ENCODE data around the gene NFXL1. TPM values are rescaled to one million over a fixed set of nuclear protein-coding genes. Genes with fewer than 3 reads are reported as not detected.

NFXL1 gene
- total and polyA plus RNA-seq, 2 experiments from 2014 or later: 8.6 to 14.4 TPM

GRCh38 chr4:47852136-47852535, 62.2 kb downstream of the NFXL1 start:
- Histone ChIP-seq H3K4me3 (no peak overlapping the region), H3K36me3 (peaks cover 26% of the 10 kb centered on the region), H3K27me3 (no peaks in the 10 kb centered on the region), H3K9me3 (ENCODE audit: low read depth) (no peaks in the 10 kb centered on the region), H3K27ac (no peak overlapping the region), H3K4me1 (ENCODE audit: low read depth) (peaks cover 5% of the 10 kb centered on the region)
- TF ChIP-seq, protein P1, sequence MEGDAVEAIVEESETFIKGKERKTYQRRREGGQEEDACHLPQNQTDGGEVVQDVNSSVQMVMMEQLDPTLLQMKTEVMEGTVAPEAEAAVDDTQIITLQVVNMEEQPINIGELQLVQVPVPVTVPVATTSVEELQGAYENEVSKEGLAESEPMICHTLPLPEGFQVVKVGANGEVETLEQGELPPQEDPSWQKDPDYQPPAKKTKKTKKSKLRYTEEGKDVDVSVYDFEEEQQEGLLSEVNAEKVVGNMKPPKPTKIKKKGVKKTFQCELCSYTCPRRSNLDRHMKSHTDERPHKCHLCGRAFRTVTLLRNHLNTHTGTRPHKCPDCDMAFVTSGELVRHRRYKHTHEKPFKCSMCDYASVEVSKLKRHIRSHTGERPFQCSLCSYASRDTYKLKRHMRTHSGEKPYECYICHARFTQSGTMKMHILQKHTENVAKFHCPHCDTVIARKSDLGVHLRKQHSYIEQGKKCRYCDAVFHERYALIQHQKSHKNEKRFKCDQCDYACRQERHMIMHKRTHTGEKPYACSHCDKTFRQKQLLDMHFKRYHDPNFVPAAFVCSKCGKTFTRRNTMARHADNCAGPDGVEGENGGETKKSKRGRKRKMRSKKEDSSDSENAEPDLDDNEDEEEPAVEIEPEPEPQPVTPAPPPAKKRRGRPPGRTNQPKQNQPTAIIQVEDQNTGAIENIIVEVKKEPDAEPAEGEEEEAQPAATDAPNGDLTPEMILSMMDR (IDR thresholded peaks at IDR 0.05; ENCODE audit: low read depth, low read length): no peak
- DNase-seq (ENCODE audit: low read depth in 1 of 2, low spot score in 1 of 2): peak in 1 of 2 donors; percentile 85

GRCh38 chr4:47849466-47849865, 64.9 kb downstream of the NFXL1 start:
- Histone ChIP-seq H3K4me1 (ENCODE audit: low read depth) (no peaks in the 10 kb centered on the region), H3K27me3 (no peaks in the 10 kb centered on the region), H3K4me3 (no peak overlapping the region), H3K27ac (no peak overlapping the region), H3K9me3 (ENCODE audit: low read depth) (no peaks in the 10 kb centered on the region), H3K36me3 (peaks cover 26% of the 10 kb centered on the region)
- no peak for DNase-seq (ENCODE audit: low read depth in 1 of 2, low spot score in 1 of 2)
- TF ChIP-seq, protein P1 (IDR thresholded peaks at IDR 0.05; ENCODE audit: low read depth, low read length): no peak

DNA sequence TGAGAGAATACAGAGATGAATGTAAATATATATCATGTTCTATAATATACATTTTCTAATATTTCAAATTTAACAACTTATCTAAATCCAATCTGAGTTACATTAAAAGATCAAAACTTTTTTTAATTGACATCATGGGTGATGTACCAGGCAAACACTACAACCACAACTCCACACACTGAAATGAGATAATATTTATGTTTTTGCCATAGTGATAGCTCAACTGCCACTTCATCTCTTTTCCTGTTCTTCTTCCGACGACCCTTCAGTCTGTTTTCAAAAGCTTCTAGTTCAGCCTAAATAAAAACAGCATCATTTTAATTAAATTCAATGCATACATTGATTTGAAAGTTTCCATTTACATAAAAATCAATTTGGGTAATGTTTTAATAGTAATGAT, 66.3 kb downstream of the NFXL1 start:
- Histone ChIP-seq H3K4me3 (no peak overlapping the region), H3K27me3 (no peaks in the 10 kb centered on the region), H3K36me3 (peaks cover 20% of the 10 kb centered on the region), H3K27ac (no peak overlapping the region), H3K9me3 (ENCODE audit: low read depth) (no peaks in the 10 kb centered on the region), H3K4me1 (ENCODE audit: low read depth) (no peaks in the 10 kb centered on the region)
- TF ChIP-seq, protein P1 (IDR thresholded peaks at IDR 0.05; ENCODE audit: low read depth, low read length): no peak
- DNase-seq (ENCODE audit: low read depth in 1 of 2, low spot score in 1 of 2): no peak

- no peak overlapping the region for H3K4me3 ChIP-seq
- no peaks in the 10 kb centered on the region for H3K27me3 ChIP-seq
- no peak for DNase-seq (ENCODE audit: low read depth in 1 of 2, low spot score in 1 of 2)
- H3K9me3 ChIP-seq (ENCODE audit: low read depth): no peaks in the 10 kb centered on the region
- H3K4me1 ChIP-seq (ENCODE audit: low read depth): peaks cover 14% of the 10 kb centered on the region
- no peak overlapping the region for H3K27ac ChIP-seq
- peaks cover 8% of the 10 kb centered on the region for H3K36me3 ChIP-seq
- TF ChIP-seq, protein P1 (IDR thresholded peaks at IDR 0.05; ENCODE audit: low read depth, low read length): no peak
Measured at GRCh38 chr4:47842985-47843384, 71.4 kb downstream of the NFXL1 start.

DNA sequence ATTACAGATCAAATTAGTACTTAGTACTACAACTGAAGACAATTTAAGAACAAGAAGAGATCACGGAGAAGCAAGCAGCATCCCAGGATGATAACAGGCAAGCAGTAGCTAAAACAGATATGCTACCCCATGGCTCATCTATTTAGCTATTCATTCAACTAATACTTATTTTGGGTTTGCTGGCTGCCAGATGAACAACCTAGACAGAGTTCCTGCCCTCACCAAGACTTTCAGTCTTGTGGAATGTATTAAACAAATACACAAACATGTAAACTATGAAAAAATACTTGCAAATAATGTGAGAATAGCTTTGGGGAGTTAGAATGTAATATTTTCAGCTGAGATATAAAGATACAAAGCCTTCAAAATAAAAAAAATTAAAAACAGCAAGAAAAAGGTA, 74.1 kb downstream of the NFXL1 start:
- no peaks in the 10 kb centered on the region for H3K27me3 ChIP-seq
- no peaks in the 10 kb centered on the region for H3K9me3 ChIP-seq (ENCODE audit: low read depth)
- peaks cover 25% of the 10 kb centered on the region for H3K4me1 ChIP-seq (ENCODE audit: low read depth)
- no peak overlapping the region for H3K27ac ChIP-seq
- H3K4me3 ChIP-seq: no peak overlapping the region
- TF ChIP-seq, protein P1 (IDR thresholded peaks at IDR 0.05; ENCODE audit: low read depth, low read length): no peak
- no peaks in the 10 kb centered on the region for H3K36me3 ChIP-seq
- no peak for DNase-seq (ENCODE audit: low read depth in 1 of 2, low spot score in 1 of 2)

- Histone ChIP-seq H3K4me3 (peak overlapping the region; percentile 82), H3K9me3 (ENCODE audit: low read depth) (no peaks in the 10 kb centered on the region), H3K36me3 (no peaks in the 10 kb centered on the region), H3K27me3 (no peaks in the 10 kb centered on the region), H3K4me1 (ENCODE audit: low read depth) (peaks cover 31% of the 10 kb centered on the region), H3K27ac (peak overlapping the region; percentile 5)
- TF ChIP-seq, protein P1 (IDR thresholded peaks at IDR 0.05; ENCODE audit: low read depth, low read length): peak; percentile 45
- peak; percentile 35 to 65 for DNase-seq (ENCODE audit: low read depth in 1 of 2, low spot score in 1 of 2)
Measured at GRCh38 chr4:47839259-47839658, 75.1 kb downstream of the NFXL1 start.
